ENCODE measurements around the gene AOC2. TPM values are rescaled to one million over a fixed set of nuclear protein-coding genes. Genes with fewer than 3 reads are reported as not detected.
"Not testable (repeated sequence)": the region's sequence is repeated elsewhere in the genome, so short reads cannot be mapped to it uniquely, and the experiment has no call there.

Gene AOC2
- total and polyA plus RNA-seq, 2 of the 8 experiments (the other 6 are each of a cell fraction or from before 2014, with no cell fraction given): 4.2 to 4.7 TPM

DNA sequence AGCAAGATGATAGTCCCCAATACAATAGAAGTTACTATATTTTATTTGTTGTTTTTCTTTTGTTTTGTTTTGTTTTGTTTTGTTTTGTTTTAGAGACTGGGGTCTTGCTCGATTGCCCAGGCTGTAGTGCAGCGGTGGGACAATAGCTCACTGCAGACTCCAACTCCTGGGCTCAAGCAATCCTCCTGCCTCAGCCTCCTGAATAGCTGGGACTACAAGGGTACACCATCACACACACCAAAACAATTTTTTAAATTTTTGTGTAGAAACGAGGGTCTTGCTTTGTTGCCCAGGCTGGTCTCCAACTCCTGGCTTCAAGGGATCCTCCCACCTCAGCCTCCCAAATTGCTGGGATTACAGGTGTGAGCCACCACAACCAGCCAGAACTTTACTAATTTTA lies 55.6 kb downstream of the AOC2 start:
- H3K23me2 ChIP-seq (ENCODE audit: low read depth, low read length); H4K5ac ChIP-seq (ENCODE audit: insufficient read length, low read depth, low read length); H3K36me3 ChIP-seq (ENCODE audit: control insufficient read depth in 2 of 4, insufficient read depth in 4 of 4, low read length in 3 of 4); H4K91ac ChIP-seq (replicated peaks; ENCODE audit: insufficient read length, low read length); H3K56ac ChIP-seq (replicated peaks; ENCODE audit: insufficient read length, low read depth, low read length); H2BK15ac ChIP-seq (ENCODE audit: low read length); H2BK12ac ChIP-seq (ENCODE audit: low read depth, low read length); H2BK20ac ChIP-seq (ENCODE audit: low read length); H3K9me3 ChIP-seq (ENCODE audit: insufficient read depth in 2 of 2, low read depth in 1 of 2, low read length in 1 of 2); H3K23ac ChIP-seq (ENCODE audit: insufficient read length); H2BK5ac ChIP-seq (ENCODE audit: low read depth, low read length); H3K79me2 ChIP-seq (ENCODE audit: control insufficient read depth in 1 of 2, insufficient read depth in 2 of 2, low read length in 2 of 2); H3K4me1 ChIP-seq (replicated peaks in 1 of 4; ENCODE audit: control insufficient read depth in 3 of 4, insufficient read depth in 4 of 4, low read length in 3 of 4); H3K79me1 ChIP-seq (ENCODE audit: low read depth, low read length); H3K14ac ChIP-seq (ENCODE audit: insufficient read length); H4K20me1 ChIP-seq (replicated peaks in 1 of 2; ENCODE audit: control insufficient read depth in 1 of 2, insufficient read depth in 2 of 2, low read length in 2 of 2); H3K4ac ChIP-seq (replicated peaks; ENCODE audit: insufficient read length, low read depth, low read length); H2BK120ac ChIP-seq (replicated peaks; ENCODE audit: low read depth, low read length); H3K4me2 ChIP-seq (ENCODE audit: insufficient read depth in 1 of 2, low read depth in 2 of 2, low read length in 2 of 2); H3K9ac ChIP-seq (replicated peaks in 1 of 4; ENCODE audit: extremely low read depth in 1 of 4, low read depth in 3 of 4, low read length in 3 of 4); FAIRE-seq; H3K27ac ChIP-seq (ENCODE audit: low read depth, low read length); H4K8ac ChIP-seq (ENCODE audit: extremely low read depth, insufficient read depth, low read length); H3K18ac ChIP-seq (ENCODE audit: extremely low read depth, low read length); H3K27me3 ChIP-seq (replicated peaks in 1 of 4; ENCODE audit: control insufficient read depth in 3 of 4, extremely low read depth in 1 of 4, insufficient read depth in 3 of 4, low read length in 3 of 4); DNase-seq (ENCODE audit: low read depth in 1 of 2, low spot score in 2 of 2); H2AFZ ChIP-seq (ENCODE audit: low read length); H2AK5ac ChIP-seq (ENCODE audit: low read depth, low read length); H3K4me3 ChIP-seq (ENCODE audit: extremely low read depth in 1 of 4, insufficient read depth in 2 of 4, low read depth in 3 of 4, low read length in 4 of 4): not testable (repeated sequence)
- 91% methylated on average over 3 of the region's 3 CpGs; no CpG with 5 or more reads in 1 of the 2 experiments for WGBS, 2 experiments (ENCODE audit: extremely low coverage in 1 of 2, insufficient coverage in 1 of 2, insufficient read length in 1 of 2, insufficient replicate concordance in 2 of 2, low coverage in 1 of 2, low lambda C conversion rate in 2 of 2, missing lambda C conversion rate in 1 of 2)
- POLR2A ChIA-PET (ENCODE audit: partially characterized antibody): interaction anchor here (0.6 kb wide), 1 partner anchor 23 kb away, joined by 3 read pairs; no protein-coding TSS in a partner anchor
- CTCF ChIA-PET (ENCODE audit: partially characterized antibody): interaction anchor here (1.0 kb wide), 2 partner anchors 29 to 57 kb away, joined by 3 read pairs; no protein-coding TSS in a partner anchor

Small RNAs within 50 kb of the gene (microRNA-seq; reads per million reads assigned to microRNA genes)
- gene MIR6781 (ENCODE audit: borderline microRNAs expressed in 2 of 2, borderline number of aligned reads in 2 of 2, borderline replicate concordance in 1 of 2): 0 to 0.46 reads per million in 2 experiments

Small RNAs within 50 kb of the gene (small RNA-seq; reads per million reads assigned to genes)
- gene MIR6781 (ENCODE audit: insufficient read depth) (0.51 reads per million), gene RNU6-287P (ENCODE audit: insufficient read depth) (not detected)

Other genes starting within 250 kb of the AOC2 start
- 39.6 and 42.6 TPM in 2 replicates for gene RETREG3, start 235.2 kb upstream of the AOC2 start, total RNA-seq (2021; fragmentation: NEBNext Ultra II Directional; extraction: Animal tissue kit (Norgen Biotek cat#: 25700))
- gene RETREG3, start 235.2 kb upstream of the AOC2 start, polyA plus RNA-seq (2011; rRNA removed): 23.7 and 27.0 TPM in 2 replicates
- gene TUBG1, start 234.9 kb upstream of the AOC2 start, total RNA-seq (2021; fragmentation: NEBNext Ultra II Directional; extraction: Animal tissue kit (Norgen Biotek cat#: 25700)): 107 and 109 TPM in 2 replicates
- gene TUBG1, start 234.9 kb upstream of the AOC2 start, polyA plus RNA-seq (2011; rRNA removed): 208 and 276 TPM in 2 replicates
- gene TUBG2, start 185.3 kb upstream of the AOC2 start, total RNA-seq (2021; fragmentation: NEBNext Ultra II Directional; extraction: Animal tissue kit (Norgen Biotek cat#: 25700)): 13.0 and 14.8 TPM in 2 replicates
- gene TUBG2, start 185.3 kb upstream of the AOC2 start, polyA plus RNA-seq (2011; rRNA removed): 16.6 and 31.2 TPM in 2 replicates
- gene PLEKHH3, start 167.6 kb upstream of the AOC2 start, total RNA-seq (2021; fragmentation: NEBNext Ultra II Directional; extraction: Animal tissue kit (Norgen Biotek cat#: 25700)): 11.1 and 13.7 TPM in 2 replicates
- 13.5 and 23.7 TPM in 2 replicates for gene PLEKHH3, start 167.6 kb upstream of the AOC2 start, polyA plus RNA-seq (2011; rRNA removed)
- 0.75 and 1.1 TPM in 2 replicates for gene CCR10, start 162.7 kb upstream of the AOC2 start, total RNA-seq (2021; fragmentation: NEBNext Ultra II Directional; extraction: Animal tissue kit (Norgen Biotek cat#: 25700))
- gene CCR10, start 162.7 kb upstream of the AOC2 start, polyA plus RNA-seq (2011; rRNA removed): 4.0 and 5.7 TPM in 2 replicates
- gene CNTNAP1, start 162.0 kb upstream of the AOC2 start, total RNA-seq (2021; fragmentation: NEBNext Ultra II Directional; extraction: Animal tissue kit (Norgen Biotek cat#: 25700)): 4.7 and 5.2 TPM in 2 replicates
- 10.0 and 13.5 TPM in 2 replicates for gene CNTNAP1, start 162.0 kb upstream of the AOC2 start, polyA plus RNA-seq (2011; rRNA removed)
- 18.5 and 20.8 TPM in 2 replicates for gene EZH1, start 99.5 kb upstream of the AOC2 start, total RNA-seq (2021; fragmentation: NEBNext Ultra II Directional; extraction: Animal tissue kit (Norgen Biotek cat#: 25700))
- gene EZH1, start 99.5 kb upstream of the AOC2 start, polyA plus RNA-seq (2011; rRNA removed): 17.4 and 22.9 TPM in 2 replicates
- 12.0 and 13.4 TPM in 2 replicates for gene RAMP2, start 83.4 kb upstream of the AOC2 start, total RNA-seq (2021; fragmentation: NEBNext Ultra II Directional; extraction: Animal tissue kit (Norgen Biotek cat#: 25700))
- gene RAMP2, start 83.4 kb upstream of the AOC2 start, polyA plus RNA-seq (2011; rRNA removed): 41.5 and 41.7 TPM in 2 replicates
- 83.9 and 88.2 TPM in 2 replicates for gene VPS25, start 71.1 kb upstream of the AOC2 start, total RNA-seq (2021; fragmentation: NEBNext Ultra II Directional; extraction: Animal tissue kit (Norgen Biotek cat#: 25700))
- 150 and 188 TPM in 2 replicates for gene VPS25, start 71.1 kb upstream of the AOC2 start, polyA plus RNA-seq (2011; rRNA removed)
- 1.2 and 1.7 TPM in 2 replicates for gene WNK4, start 64.0 kb upstream of the AOC2 start, total RNA-seq (2021; fragmentation: NEBNext Ultra II Directional; extraction: Animal tissue kit (Norgen Biotek cat#: 25700))
- gene WNK4, start 64.0 kb upstream of the AOC2 start, polyA plus RNA-seq (2011; rRNA removed): 0.21 and 0.86 TPM in 2 replicates
- 68.4 and 71.2 TPM in 2 replicates for gene COA3, start 45.9 kb upstream of the AOC2 start, total RNA-seq (2021; fragmentation: NEBNext Ultra II Directional; extraction: Animal tissue kit (Norgen Biotek cat#: 25700))
- gene COA3, start 45.9 kb upstream of the AOC2 start, polyA plus RNA-seq (2011; rRNA removed): 137 and 143 TPM in 2 replicates
- gene CNTD1, start 45.7 kb upstream of the AOC2 start, total RNA-seq (2021; fragmentation: NEBNext Ultra II Directional; extraction: Animal tissue kit (Norgen Biotek cat#: 25700)): not detected in 2 replicates
- 0.08 TPM in 1 of 2 replicates, not detected in the other for gene CNTD1, start 45.7 kb upstream of the AOC2 start, polyA plus RNA-seq (2011; rRNA removed)
- gene BECN1, start 20.3 kb upstream of the AOC2 start, total RNA-seq (2021; fragmentation: NEBNext Ultra II Directional; extraction: Animal tissue kit (Norgen Biotek cat#: 25700)): 55.4 and 64.2 TPM in 2 replicates
- 31.5 and 38.8 TPM in 2 replicates for gene BECN1, start 20.3 kb upstream of the AOC2 start, polyA plus RNA-seq (2011; rRNA removed)
- 223 and 224 TPM in 2 replicates for gene PSME3, start 11.2 kb upstream of the AOC2 start, total RNA-seq (2021; fragmentation: NEBNext Ultra II Directional; extraction: Animal tissue kit (Norgen Biotek cat#: 25700))
- 109 and 149 TPM in 2 replicates for gene PSME3, start 11.2 kb upstream of the AOC2 start, polyA plus RNA-seq (2011; rRNA removed)
- gene AOC3, start 6.6 kb downstream of the AOC2 start, total RNA-seq (2021; fragmentation: NEBNext Ultra II Directional; extraction: Animal tissue kit (Norgen Biotek cat#: 25700)): 2.1 and 2.7 TPM in 2 replicates
- 2.5 and 4.1 TPM in 2 replicates for gene AOC3, start 6.6 kb downstream of the AOC2 start, polyA plus RNA-seq (2011; rRNA removed)
- gene G6PC1, start 56.2 kb downstream of the AOC2 start, total RNA-seq (2021; fragmentation: NEBNext Ultra II Directional; extraction: Animal tissue kit (Norgen Biotek cat#: 25700)): not detected in 2 replicates
- gene G6PC1, start 56.2 kb downstream of the AOC2 start, polyA plus RNA-seq (2011; rRNA removed): 0.02 TPM in 1 of 2 replicates, not detected in the other
- gene AARSD1, start 119.9 kb downstream of the AOC2 start, total RNA-seq (2021; fragmentation: NEBNext Ultra II Directional; extraction: Animal tissue kit (Norgen Biotek cat#: 25700)): 45.0 and 51.5 TPM in 2 replicates
- gene AARSD1, start 119.9 kb downstream of the AOC2 start, polyA plus RNA-seq (2011; rRNA removed): 43.8 and 58.8 TPM in 2 replicates
- gene PTGES3L, start 135.5 kb downstream of the AOC2 start, total RNA-seq (2021; fragmentation: NEBNext Ultra II Directional; extraction: Animal tissue kit (Norgen Biotek cat#: 25700)): 2.2 and 3.0 TPM in 2 replicates
- 2.6 and 3.6 TPM in 2 replicates for gene PTGES3L, start 135.5 kb downstream of the AOC2 start, polyA plus RNA-seq (2011; rRNA removed)
- 10.7 and 11.9 TPM in 2 replicates for gene RUNDC1, start 136.0 kb downstream of the AOC2 start, total RNA-seq (2021; fragmentation: NEBNext Ultra II Directional; extraction: Animal tissue kit (Norgen Biotek cat#: 25700))
- gene RUNDC1, start 136.0 kb downstream of the AOC2 start, polyA plus RNA-seq (2011; rRNA removed): 7.9 and 9.4 TPM in 2 replicates
- gene RPL27, start 153.8 kb downstream of the AOC2 start, total RNA-seq (2021; fragmentation: NEBNext Ultra II Directional; extraction: Animal tissue kit (Norgen Biotek cat#: 25700)): 1,415 and 1,425 TPM in 2 replicates
- gene RPL27, start 153.8 kb downstream of the AOC2 start, polyA plus RNA-seq (2011; rRNA removed): 3,779 and 3,900 TPM in 2 replicates
- gene IFI35, start 162.2 kb downstream of the AOC2 start, total RNA-seq (2021; fragmentation: NEBNext Ultra II Directional; extraction: Animal tissue kit (Norgen Biotek cat#: 25700)): 2.0 and 2.5 TPM in 2 replicates
- gene IFI35, start 162.2 kb downstream of the AOC2 start, polyA plus RNA-seq (2011; rRNA removed): 4.7 and 4.9 TPM in 2 replicates
- 281 and 295 TPM in 2 replicates for gene VAT1, start 177.8 kb downstream of the AOC2 start, total RNA-seq (2021; fragmentation: NEBNext Ultra II Directional; extraction: Animal tissue kit (Norgen Biotek cat#: 25700))
- 200 and 269 TPM in 2 replicates for gene VAT1, start 177.8 kb downstream of the AOC2 start, polyA plus RNA-seq (2011; rRNA removed)
- gene RND2, start 180.7 kb downstream of the AOC2 start, total RNA-seq (2021; fragmentation: NEBNext Ultra II Directional; extraction: Animal tissue kit (Norgen Biotek cat#: 25700)): 51.3 and 56.8 TPM in 2 replicates
- gene RND2, start 180.7 kb downstream of the AOC2 start, polyA plus RNA-seq (2011; rRNA removed): 61.4 and 76.2 TPM in 2 replicates